NCI-H2029 (cell line): Measurements from ENCODE around the gene OFD1.

Source experiments
- DNase-seq: peaks from one replicate; lab custom pipeline; 2025; lab: John Stamatoyannopoulos, UW

OFD1 gene

DNA sequence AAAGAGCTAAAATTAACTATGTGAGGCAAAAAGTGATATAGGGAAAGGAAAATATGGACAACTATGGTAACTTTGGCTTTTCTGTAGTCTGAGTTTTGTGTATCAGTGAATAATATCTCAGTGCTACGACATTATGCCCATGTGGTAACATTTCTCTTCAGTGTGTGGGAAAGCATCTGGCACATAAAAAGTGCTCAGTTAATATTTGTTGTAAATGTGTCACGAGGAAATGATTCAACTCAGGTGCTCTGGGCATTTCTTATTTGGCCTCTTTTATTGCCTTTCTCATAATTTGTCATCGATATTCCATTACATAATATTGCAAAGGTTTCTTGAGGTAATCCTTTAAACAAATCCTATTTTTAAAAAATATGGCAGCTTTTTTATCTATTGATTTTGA lies 17.6 kb downstream of the OFD1 start:
- no peak for DNase-seq

DNA sequence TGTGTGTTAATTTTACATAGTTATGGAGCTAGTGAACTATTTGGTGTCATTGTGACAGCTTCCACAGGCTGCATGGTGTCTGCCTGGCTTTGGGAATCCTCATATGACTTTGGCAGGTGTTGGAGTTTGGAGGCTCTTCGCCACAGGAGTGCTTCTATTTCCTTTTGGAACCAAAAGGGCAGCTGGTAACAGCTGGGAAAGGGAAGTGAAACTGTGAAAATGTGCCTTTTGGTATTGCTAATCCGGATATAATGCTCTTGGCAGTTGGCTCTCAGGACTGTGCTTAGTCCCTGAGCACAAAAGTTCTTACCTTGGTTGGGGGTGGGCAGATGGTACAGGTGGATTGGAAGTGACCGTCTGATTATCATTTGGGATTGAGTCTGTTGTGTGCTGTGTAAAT lies 18.1 kb downstream of the OFD1 start:
- DNase-seq: no peak

- no peak for DNase-seq
These were observed 20.2 kb downstream of the OFD1 start for GRCh38 chrX:13754765-13755164.

DNA sequence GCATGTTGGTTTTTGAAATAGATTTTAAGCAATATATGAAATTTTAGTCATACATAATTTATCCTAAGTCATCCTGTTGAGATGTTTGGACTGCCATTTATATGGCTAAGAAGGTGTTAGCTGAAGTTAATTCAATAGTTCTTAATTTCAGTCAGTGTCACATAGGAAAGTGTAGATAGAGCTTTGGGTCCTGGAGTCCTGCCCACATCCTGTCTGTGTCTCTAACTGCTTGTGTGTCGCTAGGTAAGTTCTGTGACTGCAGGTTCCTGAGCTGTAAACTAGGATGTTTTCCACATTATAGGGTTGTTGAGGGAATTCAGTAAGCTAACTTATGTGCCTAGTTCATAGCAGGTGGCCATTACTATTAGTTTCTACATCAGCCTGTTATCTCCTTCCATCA lies 20.7 kb downstream of the OFD1 start:
- DNase-seq: no peak

- DNase-seq: no peak
These were observed 21.8 kb downstream of the OFD1 start for GRCh38 chrX:13756381-13756780.

GRCh38 chrX:13759152-13759718 lies 24.7 kb downstream of the OFD1 start:
- DNase-seq: no peak

- DNase-seq: no peak
These were observed 25.9 kb downstream of the OFD1 start for GRCh38 chrX:13760426-13760825.

- DNase-seq: no peak
These were observed 27.3 kb downstream of the OFD1 start for GRCh38 chrX:13761606-13762414.

GRCh38 chrX:13763489-13763888 lies 28.9 kb downstream of the OFD1 start:
- DNase-seq: no peak

DNA sequence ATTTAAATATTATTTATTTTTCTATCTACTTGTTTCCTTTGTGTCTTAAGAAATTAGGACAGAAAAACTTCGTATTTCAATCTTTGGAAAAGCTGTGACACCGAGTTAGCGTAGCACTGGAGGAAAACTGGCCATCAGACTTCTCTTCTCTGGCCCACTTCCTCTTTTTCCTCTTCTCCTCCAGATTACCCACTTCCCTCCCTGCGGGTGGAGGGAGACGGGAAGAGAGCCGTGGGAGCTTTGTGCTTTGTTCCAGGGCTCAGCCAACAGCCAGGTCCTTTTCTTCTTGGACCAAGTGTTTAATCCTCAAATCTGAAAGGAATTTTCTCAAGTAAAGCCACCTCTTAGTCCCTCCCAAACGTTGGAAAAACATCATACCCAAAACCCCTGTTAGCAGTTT lies 29.7 kb downstream of the OFD1 start:
- no peak for DNase-seq

DNA sequence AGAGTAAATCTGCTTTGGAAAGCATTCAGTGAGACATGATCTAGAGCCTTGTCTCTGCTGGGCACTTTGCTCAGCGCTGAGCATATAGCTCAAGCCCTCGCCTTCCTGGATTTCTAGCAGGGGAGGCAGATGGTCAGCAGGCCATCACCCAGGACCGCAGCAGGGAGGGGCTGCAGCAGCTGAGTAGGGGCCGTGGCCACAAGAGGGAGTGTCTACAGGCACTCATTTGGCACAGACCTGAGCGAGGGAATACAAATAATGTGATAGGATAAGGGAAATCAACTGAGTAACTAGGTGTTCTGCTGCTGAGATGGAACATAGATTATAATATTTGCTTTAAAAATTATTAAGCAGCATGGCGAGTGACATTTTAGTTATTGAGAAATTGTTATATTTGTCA lies 30.2 kb downstream of the OFD1 start:
- no peak for DNase-seq

DNA sequence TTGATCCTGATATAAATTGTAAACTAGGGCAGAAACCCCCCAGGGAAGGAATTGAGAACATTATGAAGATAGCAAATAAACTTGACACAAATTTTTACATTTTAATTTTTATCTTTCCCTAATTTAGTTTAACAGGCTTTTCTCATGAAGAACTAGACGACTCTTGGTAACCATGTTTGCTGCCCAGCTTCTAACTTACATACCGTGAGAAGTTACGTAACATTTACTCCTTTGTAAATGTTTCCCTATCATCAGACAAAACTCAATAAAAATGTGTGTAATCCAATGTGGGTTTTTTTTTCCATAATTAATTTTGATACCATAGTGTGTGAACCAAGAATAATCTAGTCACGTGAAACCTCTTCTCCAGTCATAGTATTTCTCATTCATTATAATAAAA lies 34.4 kb downstream of the OFD1 start:
- no peak for DNase-seq

GRCh38 chrX:13770013-13770535 lies 35.5 kb downstream of the OFD1 start:
- DNase-seq: no peak

DNA sequence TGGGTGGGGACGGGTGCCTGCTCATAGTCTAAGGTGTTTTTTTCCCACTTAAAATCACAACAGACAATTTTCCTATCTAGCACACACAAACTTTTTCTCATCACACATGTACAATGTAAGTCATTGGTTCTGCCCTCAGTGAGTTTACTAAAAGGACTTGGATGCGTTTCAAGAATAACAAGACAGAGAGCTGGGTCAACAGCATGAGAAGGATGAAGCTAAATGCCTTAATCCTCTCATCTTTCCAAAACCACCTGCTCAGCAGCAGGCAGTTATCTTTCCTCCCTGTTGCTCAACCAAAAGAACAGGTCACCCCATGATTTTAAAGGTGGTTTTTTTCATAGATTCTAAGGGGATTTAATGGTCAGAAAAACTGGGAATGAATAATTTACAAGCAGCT lies 40.1 kb downstream of the OFD1 start:
- no peak for DNase-seq

DNA sequence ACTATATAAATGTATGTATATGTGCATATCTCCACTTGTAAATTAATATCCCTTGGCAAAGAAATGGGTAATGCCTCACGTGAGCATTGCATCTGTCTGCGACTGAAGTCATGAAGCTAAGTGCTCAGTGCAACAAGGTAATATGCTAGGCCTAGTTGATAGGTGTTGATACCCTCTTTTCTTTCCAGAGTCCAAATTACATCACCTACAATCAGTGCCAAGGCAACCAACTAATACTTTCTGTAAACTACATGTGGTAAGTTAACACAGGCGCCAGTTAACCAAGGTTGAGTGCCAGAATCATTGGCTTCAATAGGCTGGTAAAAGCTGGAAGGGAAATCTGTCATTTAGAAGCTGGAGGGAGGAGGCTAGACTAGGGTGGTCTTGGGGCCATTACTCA lies 41.3 kb downstream of the OFD1 start:
- no peak for DNase-seq

DNA sequence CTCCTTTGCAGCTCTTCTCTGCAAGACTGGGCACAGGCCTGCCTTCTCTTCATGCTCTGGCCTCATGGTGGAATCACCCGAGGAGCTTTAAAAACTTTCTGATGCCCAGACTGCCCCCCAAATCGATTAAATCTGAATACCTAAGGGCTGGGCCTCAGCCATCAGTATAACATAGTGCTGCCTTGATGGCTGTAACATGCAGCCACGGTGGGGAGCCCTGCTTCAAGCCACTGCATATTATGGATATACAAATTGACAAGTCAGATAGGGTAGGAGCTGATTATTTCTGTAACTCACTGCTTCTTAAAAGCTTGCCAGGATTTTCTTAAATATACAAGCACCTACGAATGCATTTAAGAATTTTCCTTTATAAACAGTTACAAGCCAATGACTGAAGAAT lies 41.8 kb downstream of the OFD1 start:
- DNase-seq: no peak

GRCh38 chrX:13778916-13779315 lies 44.4 kb downstream of the OFD1 start:
- DNase-seq: no peak

DNA sequence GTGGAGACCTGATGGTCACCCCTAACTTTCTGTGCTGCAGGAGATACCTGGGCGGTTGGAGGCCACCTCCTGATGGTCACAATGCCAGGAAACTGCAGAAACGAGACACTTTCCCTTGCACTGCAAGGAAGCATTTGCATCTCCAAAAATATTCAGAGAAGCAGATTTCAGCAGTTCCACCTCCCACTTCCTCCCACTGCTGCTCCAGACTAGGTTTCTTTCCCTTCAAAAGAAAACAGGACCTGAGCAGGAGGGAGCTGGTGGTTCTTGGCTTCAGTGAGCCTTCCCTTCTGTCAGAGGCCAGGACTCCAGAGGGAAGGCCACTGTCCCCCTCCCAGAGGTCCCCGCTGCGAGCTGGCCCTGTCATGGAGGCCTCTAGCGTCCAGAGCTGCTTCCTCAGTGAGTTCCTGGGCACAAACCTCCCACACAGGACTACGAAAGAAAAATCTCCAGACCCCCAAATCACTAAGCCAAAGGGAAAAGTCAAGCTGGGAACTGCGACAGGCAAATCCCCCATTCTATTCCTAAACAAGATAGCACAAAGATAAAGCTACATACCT lies 46.4 kb downstream of the OFD1 start:
- DNase-seq: no peak

DNA sequence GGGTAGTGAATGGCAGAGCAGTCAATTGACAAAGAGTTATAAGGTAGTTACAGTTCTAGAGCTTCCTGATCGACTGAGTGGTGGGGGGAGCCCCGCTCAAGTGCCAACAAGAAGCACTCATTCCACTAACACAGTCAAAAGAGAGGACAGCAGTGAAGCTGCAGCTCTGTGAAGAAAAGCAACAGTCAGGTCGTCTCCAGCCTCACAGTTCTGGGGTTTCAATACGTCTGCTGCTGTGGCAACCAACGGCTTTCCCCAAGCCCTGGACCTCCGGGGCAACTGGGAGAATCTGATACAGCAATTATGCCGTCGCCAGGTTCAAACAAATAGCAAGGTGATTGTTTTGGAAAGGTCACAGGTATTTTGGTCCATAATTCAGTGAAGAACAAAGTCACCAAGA lies 51.5 kb downstream of the OFD1 start:
- no peak for DNase-seq

- no peak for DNase-seq
These were observed 55.9 kb downstream of the OFD1 start for GRCh38 chrX:13790206-13791131.

DNA sequence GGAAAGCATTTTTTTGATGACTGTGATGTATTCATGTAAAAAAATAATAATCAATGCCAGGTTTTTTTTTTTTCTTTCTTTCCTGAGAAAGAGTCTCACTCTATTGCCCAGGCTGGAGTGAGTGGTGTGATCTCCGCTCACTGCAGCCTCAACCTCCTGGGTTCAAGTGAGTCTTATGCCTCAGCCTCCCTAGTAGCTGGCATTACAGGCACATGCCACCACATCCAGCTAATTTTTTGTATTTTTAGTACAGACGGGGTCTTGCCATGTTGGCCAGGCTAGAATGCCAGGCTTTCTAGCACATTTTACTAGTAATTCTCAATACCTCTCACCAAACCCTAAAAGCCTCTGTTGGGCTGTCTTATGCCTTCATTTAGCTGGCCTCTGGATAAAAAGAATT lies 56.6 kb downstream of the OFD1 start:
- no peak for DNase-seq

GRCh38 chrX:13791559-13791958 lies 57.0 kb downstream of the OFD1 start:
- no peak for DNase-seq
